ENCODE results near the gene CDC25B. TPM values are rescaled to one million over a fixed set of nuclear protein-coding genes. Genes with fewer than 3 reads are reported as not detected.

Gene CDC25B
- total RNA-seq, 1 experiment from 2014 or later = 69.6 TPM

DNA sequence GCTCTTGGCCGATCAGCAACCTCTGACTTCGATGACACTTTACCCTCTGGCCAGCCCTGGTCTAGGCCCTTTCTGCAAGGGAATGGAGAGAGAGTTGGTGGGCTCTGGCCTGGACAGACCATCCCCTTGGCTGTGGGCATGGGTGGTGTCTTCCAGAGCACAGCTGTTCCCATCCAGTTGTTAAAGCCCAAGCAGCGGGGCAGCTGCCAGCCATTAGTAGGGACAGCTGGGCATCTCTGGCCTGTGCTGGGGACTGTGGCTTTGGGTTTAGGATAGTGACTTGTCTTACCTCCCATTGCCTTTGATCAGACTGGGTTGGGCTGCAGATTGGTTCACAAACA is 2.8 kb downstream of the CDC25B start:
- H3K4me1 Mint-ChIP-seq (ENCODE audit: low read depth, unreplicated experiment) = peaks cover 12% of the 10 kb centered on the region
- CTCF ChIA-PET = no interaction called here
- TF ChIP-seq CTCF (IDR thresholded peaks at IDR 0.05; ENCODE audit: unreplicated experiment) = no peak
- DNase-seq = no peak
- BruUV-seq (replicated peaks) = no TSS peak
- peaks cover 64% of the 10 kb centered on the region for H3K36me3 Mint-ChIP-seq (ENCODE audit: insufficient read depth, unreplicated experiment)
- intact Hi-C loops (cut with micrococcal nuclease; ENCODE audit: unreplicated experiment) = no loop called here
- H3K27me3 Mint-ChIP-seq (ENCODE audit: unreplicated experiment) = no peaks in the 10 kb centered on the region
- H3K4me3 Mint-ChIP-seq (ENCODE audit: low read depth, unreplicated experiment) = no peak overlapping the region
- no peaks in the 10 kb centered on the region for H3K9me3 Mint-ChIP-seq (ENCODE audit: low read depth, unreplicated experiment)
- H3K27ac Mint-ChIP-seq (ENCODE audit: unreplicated experiment) = no peak overlapping the region

GRCh38 chr20:3800256-3800877 is 4.3 kb downstream of the CDC25B start:
- DNase-seq = no peak
- Mint-ChIP-seq H3K36me3 (ENCODE audit: insufficient read depth, unreplicated experiment) (peaks cover 71% of the 10 kb centered on the region), H3K27ac (ENCODE audit: unreplicated experiment) (no peak overlapping the region), H3K27me3 (ENCODE audit: unreplicated experiment) (no peaks in the 10 kb centered on the region), H3K4me1 (ENCODE audit: low read depth, unreplicated experiment) (peaks cover 20% of the 10 kb centered on the region), H3K9me3 (ENCODE audit: low read depth, unreplicated experiment) (no peaks in the 10 kb centered on the region), H3K4me3 (ENCODE audit: low read depth, unreplicated experiment) (no peak overlapping the region)
- no peak for TF ChIP-seq CTCF (IDR thresholded peaks at IDR 0.05; ENCODE audit: unreplicated experiment)
- CTCF ChIA-PET = no interaction called here
- intact Hi-C loops (cut with micrococcal nuclease; ENCODE audit: unreplicated experiment) = no loop called here
- BruUV-seq (replicated peaks) = no TSS peak

GRCh38 chr20:3800878-3801260 is 4.8 kb downstream of the CDC25B start:
- H3K9me3 Mint-ChIP-seq (ENCODE audit: low read depth, unreplicated experiment) = no peaks in the 10 kb centered on the region
- no TSS peak for BruUV-seq (replicated peaks)
- H3K4me3 Mint-ChIP-seq (ENCODE audit: low read depth, unreplicated experiment) = no peak overlapping the region
- H3K4me1 Mint-ChIP-seq (ENCODE audit: low read depth, unreplicated experiment) = peaks cover 25% of the 10 kb centered on the region
- H3K27me3 Mint-ChIP-seq (ENCODE audit: unreplicated experiment) = no peaks in the 10 kb centered on the region
- H3K27ac Mint-ChIP-seq (ENCODE audit: unreplicated experiment) = no peak overlapping the region
- no peak for DNase-seq
- CTCF ChIA-PET = no interaction called here
- intact Hi-C loops (cut with micrococcal nuclease; ENCODE audit: unreplicated experiment) = no loop called here
- TF ChIP-seq CTCF (IDR thresholded peaks at IDR 0.05; ENCODE audit: unreplicated experiment) = no peak
- H3K36me3 Mint-ChIP-seq (ENCODE audit: insufficient read depth, unreplicated experiment) = peaks cover 71% of the 10 kb centered on the region

DNA sequence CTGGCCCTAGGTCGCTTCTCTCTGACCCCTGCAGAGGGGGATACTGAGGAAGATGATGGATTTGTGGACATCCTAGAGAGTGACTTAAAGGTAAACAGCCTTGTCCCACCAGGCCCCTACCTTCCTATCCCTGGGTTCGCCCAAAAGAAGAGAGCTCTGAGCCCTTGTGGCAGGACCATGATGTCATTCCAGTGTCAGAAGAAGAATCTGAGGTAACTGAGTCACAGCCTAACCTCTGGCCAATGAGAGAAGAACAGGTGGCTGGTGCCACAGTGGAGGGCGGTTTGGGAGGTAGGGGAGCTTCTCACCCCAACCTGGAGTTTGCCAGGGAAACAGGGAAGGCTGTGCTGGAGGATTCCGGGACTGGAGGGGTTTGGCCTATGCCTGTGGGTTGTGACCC is 5.2 kb downstream of the CDC25B start:
- no peak overlapping the region for H3K27ac Mint-ChIP-seq (ENCODE audit: unreplicated experiment)
- H3K4me3 Mint-ChIP-seq (ENCODE audit: low read depth, unreplicated experiment) = no peak overlapping the region
- CTCF ChIA-PET = no interaction called here
- intact Hi-C loops (cut with micrococcal nuclease; ENCODE audit: unreplicated experiment) = no loop called here
- no peaks in the 10 kb centered on the region for H3K27me3 Mint-ChIP-seq (ENCODE audit: unreplicated experiment)
- no peak for DNase-seq
- H3K36me3 Mint-ChIP-seq (ENCODE audit: insufficient read depth, unreplicated experiment) = peaks cover 71% of the 10 kb centered on the region
- no peaks in the 10 kb centered on the region for H3K9me3 Mint-ChIP-seq (ENCODE audit: low read depth, unreplicated experiment)
- H3K4me1 Mint-ChIP-seq (ENCODE audit: low read depth, unreplicated experiment) = peaks cover 29% of the 10 kb centered on the region
- TF ChIP-seq CTCF (IDR thresholded peaks at IDR 0.05; ENCODE audit: unreplicated experiment) = no peak
- no TSS peak for BruUV-seq (replicated peaks)
